ENCODE measurements around the gene ERLIN1. TPM values are rescaled to one million over a fixed set of nuclear protein-coding genes. Genes with fewer than 3 reads are reported as not detected.

The ERLIN1 gene
- total RNA-seq, 1 experiment from 2014 or later, result 33.0 TPM

DNA sequence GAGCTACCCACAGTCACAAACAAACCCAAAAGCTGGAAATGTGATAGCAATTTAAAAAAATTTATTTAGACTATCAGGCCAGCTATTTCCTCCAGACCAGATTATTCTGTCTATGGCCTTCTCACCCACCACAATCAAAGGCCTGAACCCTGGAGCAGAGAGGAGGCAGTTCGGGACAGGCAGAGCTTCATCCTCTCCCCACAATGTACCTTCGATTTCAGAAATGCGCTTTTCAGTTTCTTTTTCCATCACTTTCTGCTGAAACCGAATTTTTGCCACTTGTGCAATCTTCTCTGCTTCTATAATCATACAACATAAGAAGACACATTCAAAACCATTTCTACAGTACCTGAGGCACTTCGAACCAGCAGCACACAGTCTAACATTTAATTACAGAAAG lies 29.9 kb downstream of the ERLIN1 start:
- no peaks in the 10 kb centered on the region for H3K27me3 Mint-ChIP-seq (ENCODE audit: low read depth)

More for the DNA sequence above, 29.9 kb downstream of the ERLIN1 start:
- no peak overlapping the region for H2BK12ac ChIP-seq (ENCODE audit: insufficient read length, low read depth, low read length)
- H3K14ac ChIP-seq (ENCODE audit: insufficient read depth, low read length), result no peak overlapping the region
- no peak overlapping the region for H3T11ph ChIP-seq (ENCODE audit: low read length)
- no peak overlapping the region for H3K27ac Mint-ChIP-seq
- no CpG with 5 or more reads among the region's 5 CpGs for WGBS (ENCODE audit: extremely low coverage, insufficient read length, low lambda C conversion rate)
- no peaks in the 10 kb centered on the region for H3K4me1 ChIP-seq (ENCODE audit: insufficient read depth, low read length)
- no peak overlapping the region for H2AFZ ChIP-seq (ENCODE audit: low read length)
- no peaks in the 10 kb centered on the region for H3K4me1 Mint-ChIP-seq
- H3K27ac ChIP-seq (ENCODE audit: insufficient read length, low read depth, low read length), result no peak overlapping the region
- no peak overlapping the region for H4K5ac ChIP-seq (ENCODE audit: insufficient read length, low read depth, low read length)
- H4K91ac ChIP-seq (ENCODE audit: insufficient read length, low read depth, low read length), result no peak overlapping the region
- no peak overlapping the region for H2BK20ac ChIP-seq (ENCODE audit: low read depth, low read length, poor library complexity, severe bottlenecking)
- H3K23ac ChIP-seq (ENCODE audit: insufficient read length, low read depth, low read length), result no peak overlapping the region
- H3K36me3 Mint-ChIP-seq (ENCODE audit: insufficient read depth in 1 of 3, low read depth in 3 of 3), result peaks cover 8 to 48% (median 43%) of the 10 kb centered on the region in 3 experiments; a peak in 6 of 7 replicates
- H3K4me3 Mint-ChIP-seq, result no peak overlapping the region
- no peaks in the 10 kb centered on the region for H3K23me2 ChIP-seq (ENCODE audit: insufficient read length, low read depth, low read length, poor library complexity, severe bottlenecking)
- H3K18ac ChIP-seq (ENCODE audit: insufficient read length, low read depth, low read length), result no peak overlapping the region
- no peak overlapping the region for H2BK5ac ChIP-seq (ENCODE audit: insufficient read length, low read length)
- H3K79me1 ChIP-seq (ENCODE audit: insufficient read depth, low read depth, low read length, poor library complexity, severe bottlenecking), result no peaks in the 10 kb centered on the region
- TF ChIP-seq, protein P1, sequence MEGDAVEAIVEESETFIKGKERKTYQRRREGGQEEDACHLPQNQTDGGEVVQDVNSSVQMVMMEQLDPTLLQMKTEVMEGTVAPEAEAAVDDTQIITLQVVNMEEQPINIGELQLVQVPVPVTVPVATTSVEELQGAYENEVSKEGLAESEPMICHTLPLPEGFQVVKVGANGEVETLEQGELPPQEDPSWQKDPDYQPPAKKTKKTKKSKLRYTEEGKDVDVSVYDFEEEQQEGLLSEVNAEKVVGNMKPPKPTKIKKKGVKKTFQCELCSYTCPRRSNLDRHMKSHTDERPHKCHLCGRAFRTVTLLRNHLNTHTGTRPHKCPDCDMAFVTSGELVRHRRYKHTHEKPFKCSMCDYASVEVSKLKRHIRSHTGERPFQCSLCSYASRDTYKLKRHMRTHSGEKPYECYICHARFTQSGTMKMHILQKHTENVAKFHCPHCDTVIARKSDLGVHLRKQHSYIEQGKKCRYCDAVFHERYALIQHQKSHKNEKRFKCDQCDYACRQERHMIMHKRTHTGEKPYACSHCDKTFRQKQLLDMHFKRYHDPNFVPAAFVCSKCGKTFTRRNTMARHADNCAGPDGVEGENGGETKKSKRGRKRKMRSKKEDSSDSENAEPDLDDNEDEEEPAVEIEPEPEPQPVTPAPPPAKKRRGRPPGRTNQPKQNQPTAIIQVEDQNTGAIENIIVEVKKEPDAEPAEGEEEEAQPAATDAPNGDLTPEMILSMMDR (conservative IDR thresholded peaks at IDR 0.05), result no peak
- H3K9ac ChIP-seq (ENCODE audit: extremely low read depth, insufficient read length, low read length), result no peak overlapping the region
- no peaks in the 10 kb centered on the region for H3K79me2 ChIP-seq (ENCODE audit: insufficient read depth, low read length)
- H3K27me3 ChIP-seq (ENCODE audit: insufficient read depth, low read length), result no peaks in the 10 kb centered on the region
- DNase-seq, result no peak
- no peak overlapping the region for H2BK15ac ChIP-seq (ENCODE audit: low read depth, low read length)
- no peak overlapping the region for H3K4ac ChIP-seq (ENCODE audit: low read depth, low read length)
- no peak overlapping the region for H3K56ac ChIP-seq (ENCODE audit: insufficient read length, low read depth, low read length)
- H3K9me3 Mint-ChIP-seq, result no peaks in the 10 kb centered on the region
- no peak overlapping the region for H3K4me2 ChIP-seq (ENCODE audit: insufficient read depth, insufficient read length, low read length)
- H4K20me1 ChIP-seq (ENCODE audit: control insufficient read depth, insufficient read depth, insufficient read length), result no peaks in the 10 kb centered on the region
- no peak overlapping the region for H2BK120ac ChIP-seq (ENCODE audit: low read depth, low read length, poor library complexity, severe bottlenecking)
- no peaks in the 10 kb centered on the region for H3K9me3 ChIP-seq (ENCODE audit: control insufficient read depth, low read depth, low read length)
- no peak overlapping the region for H2AK5ac ChIP-seq (ENCODE audit: insufficient read length, low read length)
- H4K8ac ChIP-seq (replicated peaks; ENCODE audit: insufficient read length, low read depth, low read length), result no peak overlapping the region
